Neural progenitor cell (in vitro differentiated cells): ENCODE results near the gene RXRB. TPM values are rescaled to one million over a fixed set of nuclear protein-coding genes. Genes with fewer than 3 reads are reported as not detected.
A peak's percentile ranks its signal among the peaks of the same experiment; 100 is the strongest.
"Not testable (repeated sequence)": the region's sequence is repeated elsewhere in the genome, so short reads cannot be mapped to it uniquely, and the experiment has no call there.

Experiments used
- DNase-seq: peaks from one replicate; pipeline ENCODE4 v3.0.0-alpha.2; 2016; ENCODE audit warnings: low spot score
- H2AFZ ChIP-seq: fragments of 200-600 bp; sonication (generic); replicated peaks from 2 replicates; pipeline ENCODE4 v1.6.1; 2016; ENCODE audit warnings: antibody characterized with exemption
- H3F3A ChIP-seq: fragments of 200-600 bp; sonication (generic); 2 replicates; pipeline ENCODE4 v1.6.1; 2016; ENCODE audit warnings: antibody characterized with exemption, low read depth
- H3K27ac ChIP-seq: fragments of 200-600 bp; sonication (generic); 2 replicates; pipeline ENCODE4 v1.5.1; 2016; ENCODE audit warnings: mild to moderate bottlenecking
- H3K27me3 ChIP-seq: fragments of 200-600 bp; sonication (generic); 2 replicates; pipeline ENCODE4 v1.6.1; 2016; ENCODE audit warnings: mild to moderate bottlenecking, moderate library complexity
- H3K36me3 ChIP-seq: fragments of 200-600 bp; sonication (generic); 2 replicates; pipeline ENCODE4 v1.5.1; 2016
- H3K4me1 ChIP-seq: fragments of 200-600 bp; sonication (generic); 2 replicates; pipeline ENCODE4 v1.6.1; 2016; ENCODE audit warnings: mixed run types
- H3K4me2 ChIP-seq: fragments of 200-600 bp; sonication (generic); 2 replicates; pipeline ENCODE4 v1.6.1; 2016
- H3K4me3 ChIP-seq: fragments of 200-600 bp; sonication (generic); 2 replicates; pipeline ENCODE4 v1.5.1; 2016
- H3K79me2 ChIP-seq: fragments of 200-600 bp; sonication (generic); 2 replicates; pipeline ENCODE4 v1.6.1; 2016; ENCODE audit warnings: low read depth
- H3K9ac ChIP-seq: fragments of 200-600 bp; sonication (generic); 2 replicates; pipeline ENCODE4 v1.6.1; 2016
- H3K9me3 ChIP-seq: fragments of 200-600 bp; sonication (generic); 2 replicates; pipeline ENCODE4 v1.5.1; 2016; ENCODE audit warnings: low read depth
- H4K20me1 ChIP-seq: fragments of 200-600 bp; sonication (generic); 2 replicates; pipeline ENCODE4 v1.6.1; 2016; ENCODE audit warnings: low read depth
- H3K27ac Mint-ChIP-seq: 3 replicates; pipeline ENCODE4 v1.8.0; 2021; ENCODE audit warnings: mixed read lengths
- H3K27me3 Mint-ChIP-seq: 2 replicates; pipeline ENCODE4 v1.8.0; 2022; ENCODE audit warnings: low read depth, mild to moderate bottlenecking, inconsistent platforms, moderate library complexity, mixed read lengths; ENCODE audit not compliant: insufficient read depth
- H3K36me3 Mint-ChIP-seq: 3 replicates; pipeline ENCODE4 v1.8.0; 2021; ENCODE audit warnings: mixed read lengths
- H3K4me1 Mint-ChIP-seq: 3 replicates; pipeline ENCODE4 v1.8.0; 2021; ENCODE audit warnings: mixed read lengths
- H3K4me3 Mint-ChIP-seq: 3 replicates; pipeline ENCODE4 v1.8.0; 2021; ENCODE audit warnings: mild to moderate bottlenecking, moderate library complexity, mixed read lengths
- H3K9me3 Mint-ChIP-seq: 3 replicates; pipeline ENCODE4 v1.8.0; 2020; ENCODE audit warnings: mixed read lengths
- CTCF ChIP-seq: fragments of 200-600 bp; sonication (generic); IDR thresholded peaks from 2 replicates; pipeline ENCODE4 v1.5.1; 2017; ENCODE audit warnings: antibody characterized with exemption, mild to moderate bottlenecking
- EZH2 ChIP-seq: fragments of 200-600 bp; sonication (generic); IDR thresholded peaks from 2 replicates; pipeline ENCODE4 v1.6.1; 2017; ENCODE audit warnings: antibody characterized with exemption, mild to moderate bottlenecking, moderate library complexity
- EZH2phosphoT487 ChIP-seq: fragments of 200-600 bp; sonication (generic); IDR thresholded peaks from 2 replicates; pipeline ENCODE4 v1.6.1; 2017; ENCODE audit warnings: antibody characterized with exemption
- total RNA-seq: library from RNA; depleted of rRNA; stranded (reverse); fragments of >200 nt; gene quantifications from 2 replicates; pipeline ENCODE4 v1.2.3, GENCODE V29; 2015; ENCODE audit warnings: low replicate concordance

Gene RXRB
- total RNA-seq, 1 donor from 2014 or later, result 10.2 TPM

GRCh38 chr6:33236328-33236727 is 35.9 kb upstream of the RXRB start:
- DNase-seq, result no peak
- H3K4me2 ChIP-seq, result no peak overlapping the region
- Mint-ChIP-seq H3K9me3 (no peaks in the 10 kb centered on the region), H3K27me3 (peaks cover 14% of the 10 kb centered on the region), H3K36me3 (no peaks in the 10 kb centered on the region), H3K27ac (no peak overlapping the region), H3K4me1 (peaks cover 14% of the 10 kb centered on the region), H3K4me3 (no peak overlapping the region)
- no peak overlapping the region for H3K9ac ChIP-seq
- no peak overlapping the region for H3K27ac ChIP-seq
- H4K20me1 ChIP-seq, result no peaks in the 10 kb centered on the region
- H3K4me3 ChIP-seq, result no peak overlapping the region
- H3F3A ChIP-seq, result no peaks in the 10 kb centered on the region
- no peaks in the 10 kb centered on the region for H3K36me3 ChIP-seq
- no peaks in the 10 kb centered on the region for H3K9me3 ChIP-seq
- H3K79me2 ChIP-seq, result no peaks in the 10 kb centered on the region
- no peak overlapping the region for H2AFZ ChIP-seq
- peaks cover 37% of the 10 kb centered on the region for H3K27me3 ChIP-seq
- peaks cover 8% of the 10 kb centered on the region for H3K4me1 ChIP-seq
- TF ChIP-seq EZH2 (no peak), CTCF (no peak)

- Mint-ChIP-seq H3K4me1 (peaks cover 14% of the 10 kb centered on the region), H3K9me3 (no peaks in the 10 kb centered on the region), H3K27ac (peak overlapping the region; percentile 43), H3K36me3 (no peaks in the 10 kb centered on the region), H3K27me3 (peaks cover 13% of the 10 kb centered on the region), H3K4me3 (peak overlapping the region; percentile 38)
- H3K9me3 ChIP-seq, result no peaks in the 10 kb centered on the region
- no peaks in the 10 kb centered on the region for H3K79me2 ChIP-seq
- H2AFZ ChIP-seq, result peak overlapping the region; percentile 73
- peaks cover 44% of the 10 kb centered on the region for H3K27me3 ChIP-seq
- no peak for DNase-seq
- H4K20me1 ChIP-seq, result no peaks in the 10 kb centered on the region
- TF ChIP-seq CTCF, result no peak
- no peak for TF ChIP-seq EZH2phosphoT487
- TF ChIP-seq EZH2, result no peak
- H3K27ac ChIP-seq, result no peak overlapping the region
- no peaks in the 10 kb centered on the region for H3K36me3 ChIP-seq
- H3F3A ChIP-seq, result no peaks in the 10 kb centered on the region
- no peak overlapping the region for H3K9ac ChIP-seq
- peak overlapping the region; percentile 49 for H3K4me2 ChIP-seq
- H3K4me3 ChIP-seq, result no peak overlapping the region
- H3K4me1 ChIP-seq, result peaks cover 8% of the 10 kb centered on the region
Measured at GRCh38 chr6:33235221-33235634, 34.8 kb upstream of the RXRB start.

GRCh38 chr6:33226503-33227120 is 26.1 kb upstream of the RXRB start:
- not testable (repeated sequence) for H3K4me3 Mint-ChIP-seq

GRCh38 chr6:33217681-33218080 is 17.2 kb upstream of the RXRB start:
- peaks cover under 1% of the 10 kb centered on the region for H3K9me3 Mint-ChIP-seq
- DNase-seq, result no peak
- Histone ChIP-seq H3K9ac (no peak overlapping the region), H3K27ac (no peak overlapping the region), H3F3A (peaks cover 14% of the 10 kb centered on the region), H3K4me2 (no peak overlapping the region), H3K27me3 (peaks cover 100% of the 10 kb centered on the region), H3K4me3 (no peak overlapping the region), H3K4me1 (peaks cover 8% of the 10 kb centered on the region), H3K9me3 (no peaks in the 10 kb centered on the region), H3K36me3 (no peaks in the 10 kb centered on the region), H4K20me1 (peaks cover 2% of the 10 kb centered on the region), H2AFZ (no peak overlapping the region), H3K79me2 (no peaks in the 10 kb centered on the region)
- peaks cover 11% of the 10 kb centered on the region for H3K27me3 Mint-ChIP-seq
- peak overlapping the region; percentile 59 for H3K27ac Mint-ChIP-seq
- H3K4me3 Mint-ChIP-seq, result no peak overlapping the region
- TF ChIP-seq EZH2 (no peak), CTCF (no peak), EZH2phosphoT487 (no peak)
- H3K36me3 Mint-ChIP-seq, result no peaks in the 10 kb centered on the region
- peaks cover 31% of the 10 kb centered on the region for H3K4me1 Mint-ChIP-seq

More at GRCh38 chr6:33226503-33227120, 26.1 kb upstream of the RXRB start:
- not testable (repeated sequence) for H3K9me3 Mint-ChIP-seq, H3K9me3 ChIP-seq, H3K4me1 Mint-ChIP-seq, H3K27ac ChIP-seq, H3K79me2 ChIP-seq, H3K36me3 Mint-ChIP-seq, H3K4me2 ChIP-seq, H3K27ac Mint-ChIP-seq, H3K36me3 ChIP-seq, H3K4me1 ChIP-seq, H2AFZ ChIP-seq, DNase-seq, H3K4me3 ChIP-seq, H3K9ac ChIP-seq, H3K27me3 Mint-ChIP-seq, H4K20me1 ChIP-seq, H3F3A ChIP-seq
- peaks cover 50% of the 10 kb centered on the region for H3K27me3 ChIP-seq
